Right lobe of liver (tissue), 6 donors: ENCODE measurements around the gene DIP2C. TPM values are rescaled to one million over a fixed set of nuclear protein-coding genes. Genes with fewer than 3 reads are reported as not detected.

ENCODE experiments used
- ATAC-seq, 4 donors: fragments of 200-7000 bp; cut with Tn5 transposase; one replicate each; pipeline ENCODE4 v1.9.1; 2020; ENCODE audit warnings: mild to moderate bottlenecking in 4 of 4, moderate library complexity in 4 of 4
- DNase-seq, 3 donors: peaks; one replicate each; pipeline ENCODE4 v3.0.0-alpha.2; 2020
- H3K27ac ChIP-seq, 3 donors: fragments of 200-600 bp; one replicate each; pipeline ENCODE4 v1.8.0; 2022
- H3K27me3 ChIP-seq, 2 donors: fragments of 200-600 bp; one replicate each; pipeline ENCODE4 v1.8.0; 2022
- H3K36me3 ChIP-seq, 4 donors: fragments of 200-600 bp; sonication (generic) in 1 of 4; one replicate each; pipeline versions ENCODE4 v1.5.1 to v1.8.0; 2017 to 2022; ENCODE audit warnings: control low read depth in 1 of 4
- H3K4me1 ChIP-seq, 4 donors: fragments of 200-600 bp; sonication (generic) in 1 of 4; one replicate each; pipeline versions ENCODE4 v1.5.1 to v1.8.0; 2017 to 2022; ENCODE audit warnings: control low read depth in 1 of 4
- H3K4me3 ChIP-seq, 3 donors: fragments of 200-600 bp; one replicate each; pipeline ENCODE4 v1.8.0; 2022
- H3K9me3 ChIP-seq, 4 donors: fragments of 200-600 bp; sonication (generic) in 1 of 4; one replicate each; pipeline versions ENCODE4 v1.5.1 to v1.8.0; 2017 to 2022; ENCODE audit warnings: control low read depth in 1 of 4
- CTCF ChIP-seq, 4 donors: fragments of 200-600 bp in 3 of 4; fragments of 450-650 bp in 1 of 4; IDR thresholded peaks; one replicate each; pipeline versions ENCODE4 v1.5.1 to v1.8.0; 2016 to 2022; ENCODE audit warnings: antibody characterized with exemption in 4 of 4, mild to moderate bottlenecking in 2 of 4
- POLR2A ChIP-seq: fragments of 450-650 bp; IDR thresholded peaks from one replicate; pipeline ENCODE4 v1.6.1; 2017; ENCODE audit warnings: antibody characterized with exemption, mild to moderate bottlenecking
- WGBS: methylation state at CpG from one replicate; pipeline ENCODE4 v1.1.6; 2018; ENCODE audit warnings: low coverage, low lambda C conversion rate; ENCODE audit not compliant: insufficient coverage; ENCODE audit errors: missing lambda C conversion rate; 5-methylcytosine and 5-hydroxymethylcytosine counted together
- intact Hi-C, 2 donors: fragments of 100-400 bp; cut with DNase I; formaldehyde crosslinking; loops; one replicate each; pipeline versions ENCODE4 v1.11.2 to v1.14.1; 2022
- total RNA-seq, 6 experiments: library from RNA; depleted of rRNA in 2 of 6; stranded (reverse); fragments of >200 nt in 2 of 6; fragmentation: NEBNext Ultra II Directional in 3 of 6; extraction: Animal tissue kit (Norgen Biotek cat#: 25700) in 3 of 6; gene quantifications; one replicate each; pipeline versions ENCODE4 v1.1.0 to v1.2.4, GENCODE V29; 2016 to 2023
- donor health status: DM: no; HTN: yes; CAD: no.
- donor health status: DM: no; HTN: no; CAD: no.
- donor health status: DM: no; HTN: no; CAD: no.
- donor health status: DM: no; HTN: yes; CAD: no.
- donor health status: DM: no; HTN: yes; CAD: no.

Gene DIP2C
- total RNA-seq, 6 experiments from 2014 or later = 8.0 to 13.5 (median 11.7) TPM

- intact Hi-C loops = no loop called here
- Histone ChIP-seq H3K4me1 (peaks cover 0 to 15% (median 4%) of the 10 kb centered on the region in 4 donors), H3K27me3 (no peaks in the 10 kb centered on the region), H3K4me3 (no peak overlapping the region), H3K27ac (no peak overlapping the region), H3K36me3 (peaks cover 0 to 14% (median 3%) of the 10 kb centered on the region in 4 donors), H3K9me3 (no peaks in the 10 kb centered on the region)
- no peak for TF ChIP-seq POLR2A
- no peak for TF ChIP-seq CTCF (IDR thresholded peaks at IDR 0.05)
- ATAC-seq (no peak), DNase-seq (no peak)
- 91% methylated on average over 8 of the region's 14 CpGs for WGBS
These were observed 329.7 kb downstream of the DIP2C start for GRCh38 chr10:359762-360161.

GRCh38 chr10:359093-359492, 330.4 kb downstream of the DIP2C start:
- no peak for ATAC-seq
- no peaks in the 10 kb centered on the region for H3K27me3 ChIP-seq
- H3K27ac ChIP-seq = no peak overlapping the region
- DNase-seq = no peak
- peaks cover 0 to 16% (median 3%) of the 10 kb centered on the region in 4 donors for H3K36me3 ChIP-seq
- H3K9me3 ChIP-seq = no peaks in the 10 kb centered on the region
- H3K4me1 ChIP-seq = peaks cover 0 to 15% (median 4%) of the 10 kb centered on the region in 4 donors
- no peak overlapping the region for H3K4me3 ChIP-seq
- intact Hi-C loops = no loop called here
- WGBS = 96% methylated on average over 8 of the region's 18 CpGs
- TF ChIP-seq POLR2A (no peak), CTCF (IDR thresholded peaks at IDR 0.05) (no peak)

GRCh38 chr10:357201-357950, 332.1 kb downstream of the DIP2C start:
- peaks cover 0 to 16% (median 3%) of the 10 kb centered on the region in 4 donors for H3K36me3 ChIP-seq
- 96% methylated on average over 24 of the region's 40 CpGs for WGBS
- intact Hi-C loops = no loop called here
- TF ChIP-seq POLR2A (no peak), CTCF (IDR thresholded peaks at IDR 0.05) (no peak)
- no peak for ATAC-seq
- H3K27me3 ChIP-seq = no peaks in the 10 kb centered on the region
- H3K9me3 ChIP-seq = no peaks in the 10 kb centered on the region
- peaks cover 0 to 15% (median 4%) of the 10 kb centered on the region in 4 donors for H3K4me1 ChIP-seq
- H3K27ac ChIP-seq = no peak overlapping the region
- no peak overlapping the region for H3K4me3 ChIP-seq
- no peak for DNase-seq

GRCh38 chr10:356452-356851, 333.0 kb downstream of the DIP2C start:
- H3K36me3 ChIP-seq = peaks cover 0 to 16% (median 3%) of the 10 kb centered on the region in 4 donors
- ATAC-seq = no peak
- WGBS = no CpG with 5 or more reads among the region's 8 CpGs
- intact Hi-C loops = no loop called here
- peaks cover 0 to 11% (median 4%) of the 10 kb centered on the region in 4 donors for H3K4me1 ChIP-seq
- no peak for DNase-seq
- no peaks in the 10 kb centered on the region for H3K9me3 ChIP-seq
- no peak overlapping the region for H3K27ac ChIP-seq
- H3K27me3 ChIP-seq = no peaks in the 10 kb centered on the region
- no peak for TF ChIP-seq POLR2A
- TF ChIP-seq CTCF (IDR thresholded peaks at IDR 0.05) = no peak
- H3K4me3 ChIP-seq = no peak overlapping the region
